Hepatocyte (in vitro differentiated cells): Measurements from ENCODE around the gene MUSK.

ENCODE experiments used
- CTCF ChIP-seq: fragments of 200-600 bp; sonication (generic); IDR thresholded peaks from 2 replicates; pipeline ENCODE4 v1.5.1; 2016; ENCODE audit warnings: antibody characterized with exemption, mild to moderate bottlenecking; ENCODE audit not compliant: poor library complexity
- EZH2 ChIP-seq: fragments of 200-600 bp; sonication (generic); IDR thresholded peaks from 2 replicates; pipeline ENCODE4 v1.6.1; 2016; ENCODE audit warnings: antibody characterized with exemption, mild to moderate bottlenecking, borderline replicate concordance

GRCh38 chr9:110714314-110714713, 45.7 kb downstream of the MUSK start:
- TF ChIP-seq CTCF, result no peak
- no peak for TF ChIP-seq EZH2
